PFSK-1 (cell line): ENCODE data around the gene NOTCH3.

ENCODE experiments used
- FOXP2 ChIP-seq: optimal IDR thresholded peaks from 2 replicates; pipeline ENCODE3; 2011; ENCODE audit warnings: borderline replicate concordance, control low read depth, inconsistent platforms; ENCODE audit not compliant: insufficient read depth; ENCODE audit errors: extremely low read length, extremely low read depth
- POLR2AphosphoS5 ChIP-seq: IDR thresholded peaks from 2 replicates; pipeline ENCODE4 v1.6.1; 2012; ENCODE audit warnings: low read depth, mild to moderate bottlenecking, control low read depth, low read length, moderate library complexity
- REST ChIP-seq, 2 experiments: IDR thresholded peaks; 2 replicates each; pipeline versions ENCODE4 v1.6.1 to v1.8.0; 2011 to 2012; ENCODE audit warnings: low read depth in 2 of 2, low read length in 2 of 2, control low read depth in 1 of 2, inconsistent platforms in 1 of 2, mild to moderate bottlenecking in 1 of 2, moderate library complexity in 1 of 2; ENCODE audit not compliant: insufficient read depth in 1 of 2
- SIN3A ChIP-seq: IDR thresholded peaks from 2 replicates; pipeline ENCODE4 v1.6.1; 2012; ENCODE audit warnings: mild to moderate bottlenecking, low read length, moderate library complexity, borderline replicate concordance; ENCODE audit not compliant: insufficient read depth
- TAF1 ChIP-seq: IDR thresholded peaks from 2 replicates; pipeline ENCODE4 v1.6.1; 2012; ENCODE audit warnings: low read length, control low read depth, borderline replicate concordance; ENCODE audit not compliant: insufficient read depth

Gene NOTCH3

GRCh38 chr19:15240515-15240914 lies 39.7 kb upstream of the NOTCH3 start:
- TF ChIP-seq TAF1: no peak
- no peak for TF ChIP-seq SIN3A
- no peak for TF ChIP-seq POLR2AphosphoS5
- no peak for TF ChIP-seq REST (IDR thresholded peaks at IDR 0.05; ENCODE audit: insufficient read depth in 1 of 2, low read depth in 2 of 2, low read length in 2 of 2)
- no peak for TF ChIP-seq FOXP2

- TF ChIP-seq POLR2AphosphoS5: no peak
- no peak for TF ChIP-seq SIN3A
- no peak for TF ChIP-seq FOXP2
- no peak for TF ChIP-seq REST (IDR thresholded peaks at IDR 0.05; ENCODE audit: insufficient read depth in 1 of 2, low read depth in 2 of 2, low read length in 2 of 2)
- no peak for TF ChIP-seq TAF1
Observed at GRCh38 chr19:15239337-15239949, 38.6 kb upstream of the NOTCH3 start.

- TF ChIP-seq FOXP2 (no peak), SIN3A (no peak), TAF1 (no peak), POLR2AphosphoS5 (no peak)
Observed at GRCh38 chr19:15238639-15239155, 37.9 kb upstream of the NOTCH3 start.

GRCh38 chr19:15237759-15238638 lies 37.2 kb upstream of the NOTCH3 start:
- TF ChIP-seq TAF1 (no peak), SIN3A (no peak), FOXP2 (no peak), POLR2AphosphoS5 (no peak), REST (IDR thresholded peaks at IDR 0.05; ENCODE audit: insufficient read depth in 1 of 2, low read depth in 2 of 2, low read length in 2 of 2) (no peak)

GRCh38 chr19:15236886-15237285 lies 36.1 kb upstream of the NOTCH3 start:
- TF ChIP-seq FOXP2 (no peak), POLR2AphosphoS5 (no peak)

GRCh38 chr19:15235781-15236180 lies 35.0 kb upstream of the NOTCH3 start:
- no peak for TF ChIP-seq REST (IDR thresholded peaks at IDR 0.05; ENCODE audit: insufficient read depth in 1 of 2, low read depth in 2 of 2, low read length in 2 of 2)
- TF ChIP-seq TAF1: no peak
- no peak for TF ChIP-seq SIN3A
- TF ChIP-seq POLR2AphosphoS5: no peak
- TF ChIP-seq FOXP2: no peak
